HepG2 (cell line): ENCODE results near the gene KCNK10. TPM values are rescaled to one million over a fixed set of nuclear protein-coding genes. Genes with fewer than 3 reads are reported as not detected.
A peak's percentile ranks its signal among the peaks of the same experiment; 100 is the strongest.

Source experiments
- ATAC-seq: fragments of 200-7000 bp; cut with Tn5 transposase; 3 replicates; pipeline ENCODE4 v1.9.1; 2020; ENCODE audit warnings: mild to moderate bottlenecking, moderate library complexity
- BruUV-seq: library from RNA; stranded (reverse); fragments of 400-500 nt; replicated peaks from 2 replicates; lab custom pipeline; 2021; lab: Mats Ljungman, UMichigan
- CTCF ChIA-PET: fragments of 300-600 bp; formaldehyde crosslinking; extraction: SDS; loops from one replicate; lab custom pipeline; 2021; ENCODE audit warnings: low total read pairs, inconsistent platforms, low intra/inter-chr PET ratio; lab: Yijun Ruan, JAX
- POLR2A ChIA-PET: fragments of 350-600 bp; sonication (Branson Sonifier 250); formaldehyde crosslinking; loops from one replicate; lab custom pipeline; 2020; ENCODE audit warnings: antibody characterized with exemption, inconsistent platforms; lab: Yijun Ruan, JAX
- DNase-seq: peaks from one replicate; pipeline ENCODE4 v3.0.0-alpha.2; 2015; ENCODE audit warnings: low spot score
- FAIRE-seq: peaks from 3 replicates; lab custom pipeline; 2011; peaks lifted over from hg19 to GRCh38; lab: Jason Lieb, UNC
- H2AFZ ChIP-seq: one replicate; pipeline ENCODE4 v1.6.1; 2011; ENCODE audit warnings: low read length, inconsistent platforms
- H3K27ac ChIP-seq: fragments of 300-600 bp; 3 replicates; pipeline ENCODE4 v1.8.0; 2011; ENCODE audit warnings: mixed run types, mild to moderate bottlenecking, mixed read lengths, low read length, inconsistent platforms; ENCODE audit not compliant: insufficient read depth; ENCODE audit errors: extremely low read length
- H3K27me3 ChIP-seq, 2 experiments: fragments of 200-600 bp in 1 of 2; 2 replicates in 1 of 2; 3 replicates in 1 of 2; pipeline versions ENCODE4 v1.6.0 to v1.8.0; 2011; ENCODE audit warnings: low read length in 2 of 2, mild to moderate bottlenecking in 2 of 2, moderate library complexity in 2 of 2, inconsistent platforms in 1 of 2; ENCODE audit not compliant: insufficient read depth in 2 of 2, control insufficient read depth in 1 of 2
- H3K36me3 ChIP-seq, 2 experiments: fragments of 200-600 bp in 1 of 2; replicated peaks in 1 of 2; 2 replicates in 1 of 2; 3 replicates in 1 of 2; pipeline versions ENCODE4 v1.5.1 to v1.8.0; 2011; ENCODE audit warnings: low read length in 2 of 2, inconsistent platforms in 1 of 2; ENCODE audit not compliant: insufficient read depth in 2 of 2, control insufficient read depth in 1 of 2
- H3K4me1 ChIP-seq: 2 replicates; pipeline ENCODE4 v1.5.1; 2012; ENCODE audit warnings: low read length, inconsistent platforms; ENCODE audit not compliant: insufficient read depth
- H3K4me2 ChIP-seq: 2 replicates; pipeline ENCODE4 v1.6.0; 2011; ENCODE audit warnings: low read depth, low read length, inconsistent platforms
- H3K4me3 ChIP-seq, 3 experiments: fragments of 200-600 bp in 1 of 3; sonication (generic), shearing (Covaris generic) in 1 of 3; replicated peaks in 1 of 3; 2 replicates each; pipeline ENCODE4 v1.5.1; 2011 to 2016; ENCODE audit warnings: low read length in 3 of 3, inconsistent platforms in 2 of 3, low read depth in 2 of 3, mild to moderate bottlenecking in 2 of 3, control low read depth in 1 of 3, mixed read lengths in 1 of 3; ENCODE audit not compliant: insufficient read depth in 1 of 3
- H3K79me2 ChIP-seq: one replicate; pipeline ENCODE4 v1.6.1; 2011; ENCODE audit warnings: low read length, inconsistent platforms; ENCODE audit not compliant: insufficient read depth
- H3K9ac ChIP-seq: 2 replicates; pipeline ENCODE4 v1.6.0; 2011; ENCODE audit warnings: mild to moderate bottlenecking, low read depth, low read length, inconsistent platforms; ENCODE audit not compliant: insufficient read depth
- H3K9me3 ChIP-seq: 2 replicates; pipeline ENCODE4 v1.5.1; 2012; ENCODE audit warnings: mild to moderate bottlenecking, low read length
- H4K20me1 ChIP-seq: 2 replicates; pipeline ENCODE4 v1.6.0; 2011; ENCODE audit warnings: inconsistent platforms, mild to moderate bottlenecking, low read length, moderate library complexity; ENCODE audit not compliant: insufficient read depth
- ETV5 ChIP-seq: IDR thresholded peaks from 2 replicates; pipeline ENCODE4 v1.6.1; 2018; ENCODE audit warnings: missing biosample characterization, missing genetic modification reagents, inconsistent platforms, borderline replicate concordance
- GABPA ChIP-seq, 2 experiments: IDR thresholded peaks; 2 replicates each; pipeline ENCODE4 v1.6.1; 2011 to 2016; ENCODE audit warnings: low read depth in 2 of 2, low read length in 1 of 2, missing biosample characterization in 1 of 2, missing genetic modification characterization in 1 of 2
- JUND ChIP-seq: sonication (generic); formaldehyde crosslinking; IDR thresholded peaks from 2 replicates; pipeline ENCODE4 v1.8.0; 2022; ENCODE audit warnings: mild to moderate bottlenecking, missing genetic modification reagents
- KLF12 ChIP-seq: sonication (generic); formaldehyde crosslinking; IDR thresholded peaks from 2 replicates; pipeline ENCODE4 v1.4.0; 2020; ENCODE audit warnings: missing genetic modification reagents, borderline replicate concordance
- KLF13 ChIP-seq: sonication (generic); formaldehyde crosslinking; IDR thresholded peaks from 2 replicates; pipeline ENCODE4 v1.4.0; 2020; ENCODE audit warnings: mild to moderate bottlenecking, missing genetic modification reagents
- MAFG ChIP-seq: sonication (generic); formaldehyde crosslinking; IDR thresholded peaks from 2 replicates; pipeline ENCODE4 v1.5.1; 2020; ENCODE audit warnings: mild to moderate bottlenecking, missing genetic modification reagents
- MYPOP ChIP-seq: sonication (generic); formaldehyde crosslinking; IDR thresholded peaks from 2 replicates; pipeline ENCODE4 v1.8.1; 2023; ENCODE audit warnings: mild to moderate bottlenecking, moderate library complexity, missing genetic modification reagents
- STAG1 ChIP-seq: sonication (generic); formaldehyde crosslinking; IDR thresholded peaks from 2 replicates; pipeline ENCODE4 v1.4.0; 2020; ENCODE audit warnings: missing genetic modification reagents
- TBL1XR1 ChIP-seq: fragments of 150-350 bp; IDR thresholded peaks from 2 replicates; pipeline ENCODE4 v1.6.1; 2014; ENCODE audit warnings: borderline replicate concordance, low read length; ENCODE audit not compliant: partially characterized antibody
- ZBTB39 ChIP-seq: sonication (generic); formaldehyde crosslinking; IDR thresholded peaks from 2 replicates; pipeline ENCODE4 v1.5.0; 2020; ENCODE audit warnings: missing genetic modification reagents
- ZBTB7B ChIP-seq: sonication (generic); formaldehyde crosslinking; IDR thresholded peaks from 2 replicates; pipeline ENCODE4 v1.4.0; 2020; ENCODE audit warnings: missing genetic modification reagents
- WGBS: methylation state at CpG from one replicate; pipeline ENCODE4 v1.1.6; 2017; ENCODE audit warnings: low lambda C conversion rate; 5-methylcytosine and 5-hydroxymethylcytosine counted together
- in situ Hi-C: cut with HindIII; loops from 2 replicates; pipeline ENCODE4 v1.10.0; 2017; ENCODE audit warnings: low pct_unique_long_range_greater_than_20kb; ENCODE audit not compliant: extremely low pct_ligation_motif_present
- intact Hi-C: fragments of 100-400 bp; cut with micrococcal nuclease; formaldehyde crosslinking; loops from one replicate; pipeline ENCODE4 v1.10.0; 2022; ENCODE audit not compliant: unreplicated experiment
- polyA plus RNA-seq, 8 experiments: library from polyadenylated mRNA; depleted of rRNA in 3 of 8; stranded (reverse) in 7 of 8; unstranded in 1 of 8; fragments of >200 nt; fragmentation: Illumina TruSeq in 4 of 8; extraction: Trizol in 4 of 8; gene quantifications; 2 replicates each; pipeline versions ENCODE4 v1.2.1 to v1.2.3, GENCODE V29; 2011 to 2016; ENCODE audit warnings: low read depth in 4 of 8, missing spikeins in 1 of 8, mixed read lengths in 1 of 8; ENCODE audit not compliant: insufficient read depth in 1 of 8
- total RNA-seq, 5 experiments: library from RNA; depleted of rRNA; stranded (reverse); fragments of >200 nt; fragmentation: Illumina TruSeq; extraction: Trizol; gene quantifications; 2 replicates each; pipeline ENCODE4 v1.2.3, GENCODE V29; 2016; ENCODE audit warnings: low read depth in 1 of 5
- TF ChIP-seq, protein P1 (sequence below): sonication (generic); formaldehyde crosslinking; IDR thresholded peaks from 2 replicates; pipeline ENCODE4 v1.5.1; 2020; ENCODE audit warnings: mild to moderate bottlenecking, moderate library complexity, missing genetic modification reagents
- TF ChIP-seq, protein P2 (sequence below): sonication (generic); formaldehyde crosslinking; IDR thresholded peaks from 2 replicates; pipeline ENCODE4 v1.4.0; 2020; ENCODE audit warnings: low read depth, missing genetic modification reagents

The KCNK10 gene
- total and polyA plus RNA-seq, 2 of the 13 experiments (the other 11 are each of a cell fraction or from before 2014, with no cell fraction given): not detected

GRCh38 chr14:88225721-88226120 lies 97.3 kb downstream of the KCNK10 start (continued):
- TF ChIP-seq, protein P1, sequence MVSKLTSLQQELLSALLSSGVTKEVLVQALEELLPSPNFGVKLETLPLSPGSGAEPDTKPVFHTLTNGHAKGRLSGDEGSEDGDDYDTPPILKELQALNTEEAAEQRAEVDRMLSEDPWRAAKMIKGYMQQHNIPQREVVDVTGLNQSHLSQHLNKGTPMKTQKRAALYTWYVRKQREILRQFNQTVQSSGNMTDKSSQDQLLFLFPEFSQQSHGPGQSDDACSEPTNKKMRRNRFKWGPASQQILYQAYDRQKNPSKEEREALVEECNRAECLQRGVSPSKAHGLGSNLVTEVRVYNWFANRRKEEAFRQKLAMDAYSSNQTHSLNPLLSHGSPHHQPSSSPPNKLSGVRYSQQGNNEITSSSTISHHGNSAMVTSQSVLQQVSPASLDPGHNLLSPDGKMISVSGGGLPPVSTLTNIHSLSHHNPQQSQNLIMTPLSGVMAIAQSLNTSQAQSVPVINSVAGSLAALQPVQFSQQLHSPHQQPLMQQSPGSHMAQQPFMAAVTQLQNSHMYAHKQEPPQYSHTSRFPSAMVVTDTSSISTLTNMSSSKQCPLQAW: no peak
- TF ChIP-seq STAG1 (CRISPR knock-in tag): no peak
- no peak for TF ChIP-seq ETV5
- TF ChIP-seq MAFG (CRISPR knock-in tag): no peak
- TF ChIP-seq MYPOP (CRISPR knock-in tag): no peak
- TF ChIP-seq TBL1XR1: no peak
- no peak for TF ChIP-seq ZBTB7B (CRISPR knock-in tag)
- TF ChIP-seq KLF12 (CRISPR knock-in tag): no peak

GRCh38 chr14:88218119-88218915 lies 104.8 kb downstream of the KCNK10 start:
- DNase-seq: no peak
- no peak for FAIRE-seq
- Histone ChIP-seq H3K4me2 (no peak overlapping the region), H3K9ac (no peak overlapping the region), H3K36me3 (no peaks in the 10 kb centered on the region), H4K20me1 (no peaks in the 10 kb centered on the region), H3K4me3 (no peak overlapping the region), H3K4me1 (no peaks in the 10 kb centered on the region), H3K79me2 (no peaks in the 10 kb centered on the region), H3K27ac (no peak overlapping the region), H3K9me3 (peaks cover 11% of the 10 kb centered on the region), H2AFZ (no peak overlapping the region), H3K27me3 (no peaks in the 10 kb centered on the region)
- BruUV-seq: no TSS peak
- no peak for ATAC-seq
- intact Hi-C loops: no loop called here
- 18% methylated on average over 9 of the region's 9 CpGs for WGBS
- in situ Hi-C loops: no loop called here
- ChIA-PET CTCF (no interaction called here), POLR2A (no interaction called here)
- no peak for TF ChIP-seq KLF13 (CRISPR knock-in tag)
- TF ChIP-seq, protein P2, sequence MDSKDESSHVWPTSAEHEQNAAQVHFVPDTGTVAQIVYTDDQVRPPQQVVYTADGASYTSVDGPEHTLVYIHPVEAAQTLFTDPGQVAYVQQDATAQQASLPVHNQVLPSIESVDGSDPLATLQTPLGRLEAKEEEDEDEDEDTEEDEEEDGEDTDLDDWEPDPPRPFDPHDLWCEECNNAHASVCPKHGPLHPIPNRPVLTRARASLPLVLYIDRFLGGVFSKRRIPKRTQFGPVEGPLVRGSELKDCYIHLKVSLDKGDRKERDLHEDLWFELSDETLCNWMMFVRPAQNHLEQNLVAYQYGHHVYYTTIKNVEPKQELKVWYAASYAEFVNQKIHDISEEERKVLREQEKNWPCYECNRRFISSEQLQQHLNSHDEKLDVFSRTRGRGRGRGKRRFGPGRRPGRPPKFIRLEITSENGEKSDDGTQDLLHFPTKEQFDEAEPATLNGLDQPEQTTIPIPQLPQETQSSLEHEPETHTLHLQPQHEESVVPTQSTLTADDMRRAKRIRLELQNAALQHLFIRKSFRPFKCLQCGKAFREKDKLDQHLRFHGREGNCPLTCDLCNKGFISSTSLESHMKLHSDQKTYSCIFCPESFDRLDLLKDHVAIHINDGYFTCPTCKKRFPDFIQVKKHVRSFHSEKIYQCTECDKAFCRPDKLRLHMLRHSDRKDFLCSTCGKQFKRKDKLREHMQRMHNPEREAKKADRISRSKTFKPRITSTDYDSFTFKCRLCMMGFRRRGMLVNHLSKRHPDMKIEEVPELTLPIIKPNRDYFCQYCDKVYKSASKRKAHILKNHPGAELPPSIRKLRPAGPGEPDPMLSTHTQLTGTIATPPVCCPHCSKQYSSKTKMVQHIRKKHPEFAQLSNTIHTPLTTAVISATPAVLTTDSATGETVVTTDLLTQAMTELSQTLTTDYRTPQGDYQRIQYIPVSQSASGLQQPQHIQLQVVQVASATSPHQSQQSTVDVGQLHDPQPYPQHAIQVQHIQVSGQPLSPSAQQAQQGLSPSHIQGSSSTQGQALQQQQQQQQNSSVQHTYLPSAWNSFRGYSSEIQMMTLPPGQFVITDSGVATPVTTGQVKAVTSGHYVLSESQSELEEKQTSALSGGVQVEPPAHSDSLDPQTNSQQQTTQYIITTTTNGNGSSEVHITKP: no peak
- TF ChIP-seq ZBTB39 (CRISPR knock-in tag): no peak
- TF ChIP-seq JUND (CRISPR knock-in tag): no peak
- no peak for TF ChIP-seq GABPA (IDR thresholded peaks at IDR 0.05; ENCODE audit: low read depth, low read length)
- peak; percentile 52 for TF ChIP-seq GABPA (CRISPR knock-in tag; IDR thresholded peaks at IDR 0.05; ENCODE audit: low read depth)
